Mesothelial cell of epicardium (in vitro differentiated cells): ENCODE measurements around the gene C10orf88. TPM values are rescaled to one million over a fixed set of nuclear protein-coding genes. Genes with fewer than 3 reads are reported as not detected.

Source experiments
- DNase-seq, 2 experiments: peaks; one replicate each; pipeline ENCODE4 v3.0.0; 2021; ENCODE audit warnings: low spot score in 2 of 2; ENCODE audit not compliant: unreplicated experiment in 2 of 2
- H3K27ac Mint-ChIP-seq: 2 replicates; pipeline ENCODE4 v1.8.0; 2021; ENCODE audit warnings: mixed read lengths
- H3K27me3 Mint-ChIP-seq: 2 replicates; pipeline ENCODE4 v1.8.0; 2021; ENCODE audit warnings: low read depth, mixed read lengths
- H3K36me3 Mint-ChIP-seq: 2 replicates; pipeline ENCODE4 v1.8.0; 2021; ENCODE audit warnings: mixed read lengths
- H3K4me1 Mint-ChIP-seq: 2 replicates; pipeline ENCODE4 v1.8.0; 2021; ENCODE audit warnings: mixed read lengths
- H3K4me3 Mint-ChIP-seq: 2 replicates; pipeline ENCODE4 v1.8.0; 2021; ENCODE audit warnings: mild to moderate bottlenecking, moderate library complexity, mixed read lengths
- H3K9me3 Mint-ChIP-seq: 2 replicates; pipeline ENCODE4 v1.8.0; 2021; ENCODE audit warnings: mixed read lengths
- CTCF ChIP-seq: fragments of 200-600 bp; sonication (generic); IDR thresholded peaks from one replicate; pipeline ENCODE4 v1.5.0; 2021; ENCODE audit warnings: antibody characterized with exemption; ENCODE audit not compliant: unreplicated experiment
- total RNA-seq: library from RNA; stranded (reverse); gene quantifications from 3 replicates; pipeline ENCODE4 v1.2.1, GENCODE V29; 2021

C10orf88 gene
- total RNA-seq, 1 donor from 2014 or later = 13.5 TPM

- TF ChIP-seq CTCF = no peak
- no peak overlapping the region for H3K27ac Mint-ChIP-seq
- no peaks in the 10 kb centered on the region for H3K9me3 Mint-ChIP-seq
- H3K4me1 Mint-ChIP-seq = no peaks in the 10 kb centered on the region
- H3K27me3 Mint-ChIP-seq = no peaks in the 10 kb centered on the region
- H3K36me3 Mint-ChIP-seq = peaks cover 16% of the 10 kb centered on the region
- DNase-seq = no peak
- H3K4me3 Mint-ChIP-seq = no peak overlapping the region
Measured at GRCh38 chr10:122990278-122990677, 36.3 kb upstream of the C10orf88 start.

- no peaks in the 10 kb centered on the region for H3K27me3 Mint-ChIP-seq
- no peak overlapping the region for H3K27ac Mint-ChIP-seq
- H3K4me3 Mint-ChIP-seq = no peak overlapping the region
- no peaks in the 10 kb centered on the region for H3K4me1 Mint-ChIP-seq
- no peak for DNase-seq
- TF ChIP-seq CTCF = no peak
- H3K9me3 Mint-ChIP-seq = no peaks in the 10 kb centered on the region
- peaks cover 13% of the 10 kb centered on the region for H3K36me3 Mint-ChIP-seq
Measured at GRCh38 chr10:122988501-122988900, 34.5 kb upstream of the C10orf88 start.

- Mint-ChIP-seq H3K9me3 (no peaks in the 10 kb centered on the region), H3K27ac (no peak overlapping the region), H3K4me3 (no peak overlapping the region), H3K36me3 (peaks cover 11% of the 10 kb centered on the region), H3K27me3 (no peaks in the 10 kb centered on the region), H3K4me1 (no peaks in the 10 kb centered on the region)
- no peak for DNase-seq
- TF ChIP-seq CTCF = no peak
Measured at GRCh38 chr10:122986335-122986734, 32.3 kb upstream of the C10orf88 start.

- Mint-ChIP-seq H3K36me3 (peaks cover 11% of the 10 kb centered on the region), H3K9me3 (no peaks in the 10 kb centered on the region), H3K4me3 (no peak overlapping the region), H3K27me3 (no peaks in the 10 kb centered on the region), H3K27ac (no peak overlapping the region), H3K4me1 (peaks cover 9% of the 10 kb centered on the region)
- TF ChIP-seq CTCF = no peak
- no peak for DNase-seq
Measured at GRCh38 chr10:122984708-122985107, 30.7 kb upstream of the C10orf88 start.

GRCh38 chr10:122983898-122984297 is 29.9 kb upstream of the C10orf88 start:
- no peaks in the 10 kb centered on the region for H3K27me3 Mint-ChIP-seq
- H3K4me3 Mint-ChIP-seq = no peak overlapping the region
- no peak for TF ChIP-seq CTCF
- DNase-seq = no peak
- peaks cover 9% of the 10 kb centered on the region for H3K4me1 Mint-ChIP-seq
- peaks cover 10% of the 10 kb centered on the region for H3K36me3 Mint-ChIP-seq
- no peaks in the 10 kb centered on the region for H3K9me3 Mint-ChIP-seq
- no peak overlapping the region for H3K27ac Mint-ChIP-seq

GRCh38 chr10:122981066-122981464 is 27.0 kb upstream of the C10orf88 start:
- no peak for DNase-seq
- peak; percentile 35 for TF ChIP-seq CTCF
- peak overlapping the region; percentile 84 for H3K4me3 Mint-ChIP-seq
- H3K4me1 Mint-ChIP-seq = peaks cover 9% of the 10 kb centered on the region
- peaks cover 3% of the 10 kb centered on the region for H3K36me3 Mint-ChIP-seq
- H3K9me3 Mint-ChIP-seq = no peaks in the 10 kb centered on the region
- peak overlapping the region; percentile 86 for H3K27ac Mint-ChIP-seq
- peaks cover 10% of the 10 kb centered on the region for H3K27me3 Mint-ChIP-seq
